ENCODE results near the gene PSMB8.

DNA sequence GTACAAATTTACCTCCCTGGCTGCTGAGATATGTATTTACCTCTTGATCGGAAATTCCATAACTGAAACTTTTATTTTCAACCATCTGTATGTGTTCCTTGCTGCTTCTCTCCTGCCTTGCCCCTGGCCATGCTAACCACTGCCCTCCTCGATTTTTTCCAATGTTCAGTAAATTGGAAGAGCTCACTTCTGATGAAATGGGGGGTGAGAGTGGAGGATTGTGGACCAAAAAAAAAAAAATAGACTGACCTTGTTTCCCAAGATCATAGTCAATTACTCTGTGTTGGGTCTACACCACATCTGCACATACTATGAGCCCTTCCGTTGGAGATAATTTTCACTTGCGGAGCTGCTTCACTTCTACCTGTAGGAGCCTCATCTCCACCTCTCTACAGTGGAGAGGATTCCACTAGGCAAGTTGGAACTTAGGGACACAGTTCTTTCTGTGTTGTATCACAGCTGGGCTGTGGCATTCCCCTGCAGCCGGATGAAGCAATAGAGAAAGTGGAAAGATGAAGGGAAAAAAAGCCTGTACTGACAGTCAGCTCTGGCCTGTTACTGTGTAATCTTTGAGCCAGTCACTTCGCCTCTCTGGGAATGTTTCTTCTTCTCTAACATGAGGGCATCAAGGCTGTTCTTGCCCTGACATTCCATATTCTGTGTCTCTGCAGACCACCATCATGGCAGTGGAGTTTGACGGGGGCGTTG, 11.8 kb upstream of the PSMB8 start:
- TF ChIP-seq, protein P1, sequence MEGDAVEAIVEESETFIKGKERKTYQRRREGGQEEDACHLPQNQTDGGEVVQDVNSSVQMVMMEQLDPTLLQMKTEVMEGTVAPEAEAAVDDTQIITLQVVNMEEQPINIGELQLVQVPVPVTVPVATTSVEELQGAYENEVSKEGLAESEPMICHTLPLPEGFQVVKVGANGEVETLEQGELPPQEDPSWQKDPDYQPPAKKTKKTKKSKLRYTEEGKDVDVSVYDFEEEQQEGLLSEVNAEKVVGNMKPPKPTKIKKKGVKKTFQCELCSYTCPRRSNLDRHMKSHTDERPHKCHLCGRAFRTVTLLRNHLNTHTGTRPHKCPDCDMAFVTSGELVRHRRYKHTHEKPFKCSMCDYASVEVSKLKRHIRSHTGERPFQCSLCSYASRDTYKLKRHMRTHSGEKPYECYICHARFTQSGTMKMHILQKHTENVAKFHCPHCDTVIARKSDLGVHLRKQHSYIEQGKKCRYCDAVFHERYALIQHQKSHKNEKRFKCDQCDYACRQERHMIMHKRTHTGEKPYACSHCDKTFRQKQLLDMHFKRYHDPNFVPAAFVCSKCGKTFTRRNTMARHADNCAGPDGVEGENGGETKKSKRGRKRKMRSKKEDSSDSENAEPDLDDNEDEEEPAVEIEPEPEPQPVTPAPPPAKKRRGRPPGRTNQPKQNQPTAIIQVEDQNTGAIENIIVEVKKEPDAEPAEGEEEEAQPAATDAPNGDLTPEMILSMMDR (IDR thresholded peaks at IDR 0.05) = peak in 1 of 3 experiments; percentile 6
- TF ChIP-seq POLR2A (IDR thresholded peaks at IDR 0.05) = no peak

All from testis (tissue), 2 donors.